Smooth muscle cell (in vitro differentiated cells): ENCODE data around the gene KCNAB2. TPM values are rescaled to one million over a fixed set of nuclear protein-coding genes. Genes with fewer than 3 reads are reported as not detected.

Experiments used
- DNase-seq: peaks from one replicate; lab custom pipeline; 2025; ENCODE audit not compliant: unreplicated experiment; lab: John Stamatoyannopoulos, UW
- H2AFZ ChIP-seq: fragments of 200-600 bp; sonication (generic); 2 replicates; pipeline ENCODE4 v1.6.0; 2016; ENCODE audit warnings: antibody characterized with exemption, low read depth, mild to moderate bottlenecking
- H3F3A ChIP-seq: fragments of 200-600 bp; sonication (generic); 2 replicates; pipeline ENCODE4 v1.6.0; 2017; ENCODE audit warnings: antibody characterized with exemption, low read depth
- H3K27ac ChIP-seq: fragments of 200-600 bp; sonication (generic); 2 replicates; pipeline ENCODE4 v1.5.1; 2016; ENCODE audit warnings: low read depth, mild to moderate bottlenecking
- H3K27me3 ChIP-seq: fragments of 200-600 bp; sonication (generic); 2 replicates; pipeline ENCODE4 v1.6.1; 2016; ENCODE audit warnings: low read depth, mild to moderate bottlenecking
- H3K36me3 ChIP-seq: fragments of 200-600 bp; sonication (generic); 2 replicates; pipeline ENCODE4 v1.5.1; 2016; ENCODE audit warnings: low read depth
- H3K4me1 ChIP-seq: fragments of 200-600 bp; sonication (generic); 2 replicates; pipeline ENCODE4 v1.5.1; 2016; ENCODE audit warnings: low read depth
- H3K4me2 ChIP-seq: fragments of 200-600 bp; sonication (generic); 2 replicates; pipeline ENCODE4 v1.6.0; 2016; ENCODE audit warnings: mild to moderate bottlenecking
- H3K4me3 ChIP-seq: fragments of 200-600 bp; sonication (generic); 2 replicates; pipeline ENCODE4 v1.5.1; 2016; ENCODE audit warnings: mild to moderate bottlenecking
- H3K79me2 ChIP-seq: fragments of 200-600 bp; sonication (generic); 2 replicates; pipeline ENCODE4 v1.6.0; 2016; ENCODE audit warnings: low read depth, mild to moderate bottlenecking
- H3K9ac ChIP-seq: fragments of 200-600 bp; sonication (generic); 2 replicates; pipeline ENCODE4 v1.6.0; 2016; ENCODE audit warnings: low read depth
- H3K9me3 ChIP-seq: fragments of 200-600 bp; sonication (generic); replicated peaks from 2 replicates; pipeline ENCODE4 v1.5.1; 2016; ENCODE audit warnings: low read depth
- H4K20me1 ChIP-seq: fragments of 200-600 bp; sonication (generic); 2 replicates; pipeline ENCODE4 v1.6.0; 2016; ENCODE audit warnings: low read depth
- CTCF ChIP-seq: fragments of 200-600 bp; sonication (generic); IDR thresholded peaks from 2 replicates; pipeline ENCODE4 v1.5.1; 2017; ENCODE audit warnings: borderline replicate concordance, mild to moderate bottlenecking, antibody characterized with exemption; ENCODE audit not compliant: insufficient read depth, poor library complexity, severe bottlenecking
- WGBS: methylation state at CpG from one replicate; pipeline ENCODE4 v1.1.7; 2016; ENCODE audit warnings: low lambda C conversion rate; 5-methylcytosine and 5-hydroxymethylcytosine counted together
- polyA plus RNA-seq: library from polyadenylated mRNA; unstranded; fragments of >200 nt; fragmentation: Nextera tagmentation; extraction: Ambion mirVana; gene quantifications from 2 replicates; pipeline ENCODE4 v1.2.1, GENCODE V29; 2016
- total RNA-seq: library from RNA; depleted of rRNA; stranded (reverse); fragments of >200 nt; gene quantifications from 2 replicates; pipeline ENCODE4 v1.2.3, GENCODE V29; 2014

The KCNAB2 gene
- total and polyA plus RNA-seq, 2 experiments from 2014 or later = 3.6 to 3.9 TPM

GRCh38 chr1:6066680-6067079 is 21.0 kb downstream of the KCNAB2 start:
- 86% methylated on average over 8 of the region's 8 CpGs for WGBS
- Histone ChIP-seq H3K4me1 (no peaks in the 10 kb centered on the region), H4K20me1 (no peaks in the 10 kb centered on the region), H3K36me3 (no peaks in the 10 kb centered on the region), H3K79me2 (no peaks in the 10 kb centered on the region), H3K9ac (no peak overlapping the region), H2AFZ (no peak overlapping the region), H3K4me3 (no peak overlapping the region), H3K27ac (no peak overlapping the region), H3F3A (no peaks in the 10 kb centered on the region), H3K9me3 (no peaks in the 10 kb centered on the region), H3K27me3 (no peaks in the 10 kb centered on the region), H3K4me2 (no peak overlapping the region)
- no peak for DNase-seq
- TF ChIP-seq CTCF = no peak

GRCh38 chr1:6068073-6068472 is 22.4 kb downstream of the KCNAB2 start:
- no peak for DNase-seq
- no peak overlapping the region for H3K27ac ChIP-seq
- no peaks in the 10 kb centered on the region for H3K4me1 ChIP-seq
- H3K27me3 ChIP-seq = no peaks in the 10 kb centered on the region
- no peaks in the 10 kb centered on the region for H4K20me1 ChIP-seq
- no peaks in the 10 kb centered on the region for H3K36me3 ChIP-seq
- H3K9ac ChIP-seq = no peak overlapping the region
- no peaks in the 10 kb centered on the region for H3K79me2 ChIP-seq
- no peaks in the 10 kb centered on the region for H3F3A ChIP-seq
- no peak overlapping the region for H3K4me3 ChIP-seq
- H3K4me2 ChIP-seq = no peak overlapping the region
- 90% methylated on average over 5 of the region's 5 CpGs for WGBS
- H2AFZ ChIP-seq = no peak overlapping the region
- TF ChIP-seq CTCF = no peak
- no peaks in the 10 kb centered on the region for H3K9me3 ChIP-seq

GRCh38 chr1:6068932-6069331 is 23.2 kb downstream of the KCNAB2 start:
- Histone ChIP-seq H3K36me3 (no peaks in the 10 kb centered on the region), H3F3A (no peaks in the 10 kb centered on the region), H4K20me1 (no peaks in the 10 kb centered on the region), H3K9ac (no peak overlapping the region), H3K4me2 (no peak overlapping the region), H3K9me3 (no peaks in the 10 kb centered on the region), H3K27ac (no peak overlapping the region), H3K4me3 (no peak overlapping the region), H2AFZ (no peak overlapping the region), H3K27me3 (no peaks in the 10 kb centered on the region), H3K79me2 (no peaks in the 10 kb centered on the region), H3K4me1 (no peaks in the 10 kb centered on the region)
- no peak for DNase-seq
- no peak for TF ChIP-seq CTCF
- 90% methylated on average over 8 of the region's 9 CpGs for WGBS

- DNase-seq = no peak
- no peak for TF ChIP-seq CTCF
These were observed 23.9 kb downstream of the KCNAB2 start for GRCh38 chr1:6069573-6069972.

More at GRCh38 chr1:6069573-6069972, 23.9 kb downstream of the KCNAB2 start:
- Histone ChIP-seq H3K4me2 (no peak overlapping the region), H3K36me3 (no peaks in the 10 kb centered on the region), H3F3A (no peaks in the 10 kb centered on the region), H3K27ac (no peak overlapping the region), H3K4me3 (no peak overlapping the region), H4K20me1 (no peaks in the 10 kb centered on the region), H3K27me3 (no peaks in the 10 kb centered on the region), H3K9ac (no peak overlapping the region), H2AFZ (no peak overlapping the region), H3K79me2 (no peaks in the 10 kb centered on the region), H3K4me1 (no peaks in the 10 kb centered on the region), H3K9me3 (no peaks in the 10 kb centered on the region)
- 92% methylated on average over 14 of the region's 14 CpGs for WGBS
